Measurements from ENCODE around the gene TRAK1.

Gene TRAK1

DNA sequence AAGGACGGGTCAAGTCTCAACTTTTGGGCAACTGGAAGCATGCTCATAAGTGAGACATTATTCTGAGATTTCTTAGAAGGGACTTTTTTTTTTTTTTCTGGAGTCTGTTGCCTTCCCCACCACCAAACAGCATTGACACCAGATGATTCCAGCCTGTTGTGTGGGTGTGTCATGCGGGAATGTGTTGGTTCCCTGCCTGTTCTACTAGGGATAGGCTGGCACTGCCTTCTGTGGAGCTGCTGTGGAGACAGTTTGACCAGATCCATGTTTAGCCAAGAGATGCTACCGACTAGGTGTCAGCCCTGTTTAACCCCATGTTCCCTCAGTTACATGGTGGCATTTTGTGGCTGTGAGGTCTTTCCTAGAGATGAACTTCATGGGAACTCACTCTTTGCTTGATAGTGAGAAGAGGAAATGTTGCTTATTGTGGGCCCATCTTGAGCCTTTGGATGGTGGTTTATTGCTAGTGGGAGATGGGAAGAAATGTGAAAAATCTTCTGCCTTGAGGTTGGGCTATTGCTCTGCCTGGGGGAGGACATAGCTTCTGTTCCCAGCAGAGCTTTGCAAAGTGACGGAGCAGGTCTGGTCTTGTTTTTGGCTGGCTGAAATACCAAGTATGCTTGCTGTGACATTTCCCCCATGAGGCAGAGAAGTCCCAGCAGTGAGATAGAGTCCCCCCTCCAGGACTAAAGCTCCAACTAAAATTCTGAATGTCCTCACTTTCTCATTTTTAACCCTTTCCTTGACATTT lies 31.3 kb downstream of the TRAK1 start:
- no peak for DNase-seq (ENCODE audit: low read depth, low spot score)

DNA sequence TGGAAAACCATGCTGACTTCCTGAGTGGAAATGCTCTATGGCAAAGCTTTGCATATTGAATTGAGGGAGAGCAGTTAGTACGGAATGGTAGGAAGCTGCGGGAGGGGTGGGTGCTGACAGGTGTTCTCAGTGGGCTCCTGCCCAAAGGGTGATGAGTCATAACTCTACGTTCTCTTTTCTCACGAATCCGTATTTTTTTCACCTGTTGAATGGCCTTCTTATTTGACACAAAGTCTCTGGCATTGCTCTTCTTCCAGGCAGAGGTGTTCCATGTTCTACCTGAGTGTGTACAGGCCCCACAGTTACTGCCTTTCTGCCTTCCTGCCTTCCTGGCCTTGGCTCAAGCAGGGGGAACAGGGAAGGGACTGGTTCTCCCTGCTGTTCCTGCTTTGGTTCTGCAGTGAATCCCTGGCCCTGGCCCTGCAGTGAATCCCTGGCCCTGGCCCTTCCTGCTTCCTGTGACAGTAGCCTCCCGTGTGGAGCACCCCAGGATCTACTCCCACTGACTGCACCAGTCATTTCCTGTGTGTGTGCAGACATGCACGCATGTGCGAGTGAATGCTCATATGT lies 31.9 kb downstream of the TRAK1 start:
- no peak for DNase-seq (ENCODE audit: low read depth, low spot score)

DNA sequence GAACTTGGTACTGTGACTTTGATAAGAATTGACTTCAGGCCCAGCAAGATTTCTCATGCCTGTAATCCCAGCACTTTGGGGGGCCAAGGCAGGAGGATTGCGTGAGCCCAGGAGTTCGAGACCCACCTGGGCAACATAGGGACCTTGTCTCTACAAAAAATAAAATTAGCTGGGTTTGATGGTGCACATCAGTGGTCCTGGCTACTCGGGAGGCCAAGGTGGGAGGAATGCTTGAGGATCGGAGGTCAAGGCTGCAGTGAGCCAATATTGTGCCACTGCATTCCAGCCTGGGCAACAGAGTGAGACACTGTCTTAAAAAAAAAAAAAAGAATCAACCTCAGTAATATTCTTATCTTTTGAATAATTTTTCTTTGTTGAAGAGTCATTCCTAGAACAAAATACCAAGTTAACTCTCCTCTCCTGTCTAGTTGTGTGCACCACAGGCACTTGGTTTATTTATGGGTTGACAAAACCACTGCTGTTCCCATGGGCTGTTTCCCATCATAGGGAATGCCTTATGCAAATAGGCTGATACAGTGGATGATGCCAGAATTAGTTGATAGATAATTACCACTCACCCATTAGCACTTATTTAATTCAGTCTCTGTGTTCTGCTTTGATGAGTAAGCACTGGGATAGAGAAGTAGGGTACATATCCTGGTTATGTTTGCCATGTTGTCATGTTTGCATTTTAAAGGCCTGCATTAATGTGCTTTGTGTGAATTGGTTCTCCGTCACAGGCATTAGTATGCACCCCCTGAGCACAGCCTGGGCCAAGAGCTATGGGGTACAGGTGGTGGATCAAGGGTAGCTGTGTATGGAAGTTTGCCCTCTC lies 32.9 kb downstream of the TRAK1 start:
- no peak for DNase-seq (ENCODE audit: low read depth, low spot score)

DNA sequence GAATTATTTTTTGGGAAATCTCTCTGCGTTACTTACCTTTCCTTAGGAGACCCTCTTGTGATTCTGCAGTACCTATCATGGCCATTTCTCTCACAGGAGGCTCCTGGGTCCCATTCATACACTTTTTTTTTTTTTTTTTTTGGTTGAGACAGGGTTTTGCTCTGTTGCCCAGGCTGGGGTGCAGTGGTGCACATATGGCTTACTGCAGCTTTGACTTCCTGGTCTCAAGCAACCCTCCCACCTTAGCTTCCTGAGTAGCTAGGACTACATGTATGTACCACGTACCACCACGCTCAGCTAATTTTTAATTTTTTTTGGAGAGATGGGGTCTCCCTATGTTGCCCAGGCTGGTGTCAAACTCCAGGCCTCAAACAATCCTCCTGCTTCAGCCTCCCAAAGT lies 36.1 kb downstream of the TRAK1 start:
- no peak for DNase-seq (ENCODE audit: low read depth, low spot score)

DNA sequence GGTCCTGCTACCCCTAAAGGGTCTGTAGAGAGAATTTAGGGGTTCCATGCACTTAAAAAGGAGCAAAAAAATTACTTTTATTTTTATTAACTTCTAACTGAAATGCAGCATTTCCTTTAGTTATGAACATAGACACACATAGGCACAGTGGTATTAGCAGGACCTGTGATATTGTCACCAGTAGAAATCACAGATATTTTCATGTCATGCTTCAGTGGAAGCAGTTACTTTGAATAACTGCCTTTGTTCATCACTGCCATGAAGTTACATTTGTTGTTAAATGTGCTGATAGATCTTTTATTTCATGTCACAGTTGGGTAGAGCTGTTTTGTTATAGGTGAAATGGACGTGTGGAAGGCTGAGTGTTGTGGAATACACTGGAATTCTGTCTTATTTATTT lies 37.4 kb downstream of the TRAK1 start:
- DNase-seq (ENCODE audit: low read depth, low spot score): no peak

DNA sequence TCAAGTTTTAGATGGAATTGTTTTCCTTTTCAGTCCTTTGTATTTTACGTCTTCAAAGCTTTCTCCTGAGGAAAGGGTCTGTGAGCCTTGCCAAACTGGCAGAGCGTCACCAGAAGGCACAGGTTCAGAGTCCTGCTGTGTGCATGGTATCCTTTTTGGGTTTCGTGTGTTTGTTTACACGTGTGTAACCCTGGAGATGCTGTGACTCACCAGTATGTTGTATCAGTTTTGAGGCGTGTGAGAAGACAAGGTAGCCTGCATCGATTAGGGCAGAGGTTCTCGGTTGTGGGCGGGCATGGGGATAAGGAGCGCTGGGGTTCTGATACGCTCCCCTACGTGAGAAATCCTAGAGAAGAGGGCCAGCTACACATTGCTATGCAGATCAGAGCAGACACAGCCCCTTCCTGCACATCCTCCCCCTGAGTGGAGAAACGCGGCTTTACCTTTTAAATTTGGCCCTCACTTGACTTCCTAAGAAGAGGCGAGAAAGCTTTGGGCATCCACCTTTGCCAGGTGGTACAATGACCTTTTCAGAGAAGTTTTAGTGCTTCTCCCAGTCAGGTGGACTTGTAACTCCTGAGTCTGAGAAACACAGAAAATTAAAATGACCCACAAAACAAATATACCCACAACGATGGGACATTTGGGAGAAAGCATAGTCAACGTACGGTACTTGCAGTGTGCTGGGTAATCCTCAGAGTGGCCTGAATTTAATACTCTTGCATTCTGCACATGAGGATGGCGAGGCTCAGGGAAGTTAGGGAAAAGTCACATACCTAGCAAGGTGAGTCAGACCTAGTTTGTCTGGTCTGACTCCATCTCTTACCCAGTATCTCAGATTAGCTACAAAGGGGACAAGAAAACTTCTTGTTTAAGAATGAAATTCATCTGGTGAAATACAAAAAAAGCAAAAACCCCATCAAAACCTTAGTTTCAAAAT lies 38.1 kb downstream of the TRAK1 start:
- no peak for DNase-seq (ENCODE audit: low read depth, low spot score)

DNA sequence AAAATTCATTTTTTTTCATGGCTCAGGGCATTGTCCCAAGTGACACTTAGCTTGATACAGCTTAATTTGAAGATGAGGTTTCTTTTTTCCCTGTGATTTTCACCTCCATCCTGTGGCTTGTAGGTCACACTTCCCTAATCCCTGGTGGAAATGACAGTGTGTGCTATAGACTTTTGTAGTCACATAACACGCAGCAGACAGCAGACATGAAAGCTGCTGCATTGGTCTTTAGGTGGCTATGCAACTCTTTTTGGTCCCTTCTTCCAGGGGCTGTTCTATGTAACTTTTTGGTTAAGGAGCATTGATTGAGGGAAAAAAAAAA lies 38.8 kb downstream of the TRAK1 start:
- no peak for DNase-seq (ENCODE audit: low read depth, low spot score)

DNA sequence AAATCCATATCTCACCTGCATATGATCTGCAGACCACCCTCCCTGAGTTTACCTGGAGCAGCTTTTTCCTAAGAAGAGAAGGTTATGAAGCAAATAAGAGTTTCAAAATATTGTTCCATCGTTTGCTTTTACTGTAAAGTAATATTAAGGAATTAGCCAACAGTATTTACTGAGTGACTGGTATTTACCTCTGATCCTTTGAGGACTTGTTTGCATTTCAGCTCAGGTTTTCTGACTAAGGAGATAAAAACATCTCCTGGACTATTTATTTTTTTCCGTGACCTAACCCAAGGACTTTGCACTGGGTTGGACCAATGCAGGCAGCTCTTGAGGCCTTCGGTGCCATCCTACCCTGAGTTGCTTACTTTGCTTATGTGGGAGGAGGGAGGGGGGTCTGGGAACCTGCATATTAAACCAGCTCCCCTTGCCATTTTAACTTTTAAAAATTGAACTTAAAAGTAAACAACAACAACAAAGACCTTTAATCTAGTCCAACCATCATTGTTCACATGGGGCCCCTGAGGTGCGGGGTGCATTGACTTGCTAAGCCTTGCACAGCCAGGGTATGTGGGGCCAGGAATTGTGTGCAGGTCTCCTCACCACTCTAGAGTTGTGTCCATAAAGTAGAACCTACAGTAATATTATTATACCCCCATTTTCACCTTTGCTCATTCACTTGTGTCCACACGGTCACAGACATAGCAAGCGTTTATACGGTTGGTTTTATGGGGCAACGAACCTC lies 39.3 kb downstream of the TRAK1 start:
- DNase-seq (ENCODE audit: low read depth, low spot score): no peak

DNA sequence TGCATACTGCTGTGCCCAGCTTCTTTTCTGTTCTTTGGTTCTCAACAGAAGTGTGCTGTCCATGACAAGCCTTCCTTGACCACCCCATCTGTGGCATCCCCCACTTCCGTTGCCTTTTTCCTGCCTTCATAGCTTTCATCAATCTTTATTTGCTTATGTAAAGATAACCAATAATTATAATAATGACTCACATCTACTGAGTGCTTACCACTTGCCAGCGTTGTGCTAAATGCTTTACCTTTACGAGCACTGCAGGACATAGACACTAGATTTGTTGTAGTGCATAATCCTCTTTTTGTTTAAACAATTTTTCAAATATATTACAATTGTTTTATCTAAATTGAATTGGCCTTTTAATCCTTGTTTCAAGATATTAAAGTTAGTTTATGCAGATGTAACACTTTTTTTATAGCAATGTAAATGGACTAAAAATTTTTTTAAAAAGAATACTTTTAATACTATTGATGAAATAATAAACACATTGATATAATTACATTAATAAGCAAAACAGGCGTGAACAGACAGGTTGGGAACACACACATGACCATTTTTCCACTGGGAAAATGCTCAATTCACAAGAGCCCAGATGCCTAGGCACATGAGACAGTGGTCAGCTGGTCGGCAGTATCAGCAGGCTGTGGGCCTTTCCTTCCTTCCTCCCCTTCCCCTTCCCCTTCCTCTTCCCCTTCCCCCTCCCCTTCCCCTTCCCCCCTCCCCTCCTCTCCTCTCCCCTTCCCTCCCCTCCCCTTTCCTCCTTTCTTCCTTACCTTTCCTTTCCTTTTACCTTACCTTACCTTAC lies 42.5 kb downstream of the TRAK1 start:
- no peak for DNase-seq (ENCODE audit: low read depth, low spot score)

DNA sequence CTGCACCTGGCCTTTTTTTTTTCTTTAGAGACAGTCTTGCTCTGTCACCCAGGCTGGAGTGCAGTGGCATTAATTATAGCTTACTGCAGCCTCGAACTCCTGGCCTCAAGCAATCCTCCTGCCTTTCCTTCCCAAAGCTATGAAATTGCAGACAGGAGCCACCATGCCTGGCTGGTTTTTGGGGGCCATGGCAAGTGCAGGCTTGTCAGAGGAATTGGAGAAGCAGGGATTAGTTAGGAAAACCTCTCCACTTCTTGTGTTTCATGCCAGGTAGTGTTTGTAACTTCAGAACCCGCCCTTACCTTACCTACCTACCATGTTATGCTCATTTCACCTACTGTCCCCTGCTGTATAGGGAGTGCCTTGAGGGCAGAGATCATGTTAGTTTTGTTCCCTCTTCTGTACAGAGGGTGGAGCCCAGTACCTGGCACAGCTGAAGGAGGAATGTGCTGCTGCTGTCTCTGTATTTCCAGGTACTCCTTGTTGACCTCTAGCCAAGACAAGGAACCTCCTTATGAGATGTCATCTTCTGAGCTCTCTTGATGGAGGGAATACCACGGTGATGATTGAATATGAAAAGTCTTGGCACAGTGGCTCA lies 43.8 kb downstream of the TRAK1 start:
- no peak for DNase-seq (ENCODE audit: low read depth, low spot score)

DNA sequence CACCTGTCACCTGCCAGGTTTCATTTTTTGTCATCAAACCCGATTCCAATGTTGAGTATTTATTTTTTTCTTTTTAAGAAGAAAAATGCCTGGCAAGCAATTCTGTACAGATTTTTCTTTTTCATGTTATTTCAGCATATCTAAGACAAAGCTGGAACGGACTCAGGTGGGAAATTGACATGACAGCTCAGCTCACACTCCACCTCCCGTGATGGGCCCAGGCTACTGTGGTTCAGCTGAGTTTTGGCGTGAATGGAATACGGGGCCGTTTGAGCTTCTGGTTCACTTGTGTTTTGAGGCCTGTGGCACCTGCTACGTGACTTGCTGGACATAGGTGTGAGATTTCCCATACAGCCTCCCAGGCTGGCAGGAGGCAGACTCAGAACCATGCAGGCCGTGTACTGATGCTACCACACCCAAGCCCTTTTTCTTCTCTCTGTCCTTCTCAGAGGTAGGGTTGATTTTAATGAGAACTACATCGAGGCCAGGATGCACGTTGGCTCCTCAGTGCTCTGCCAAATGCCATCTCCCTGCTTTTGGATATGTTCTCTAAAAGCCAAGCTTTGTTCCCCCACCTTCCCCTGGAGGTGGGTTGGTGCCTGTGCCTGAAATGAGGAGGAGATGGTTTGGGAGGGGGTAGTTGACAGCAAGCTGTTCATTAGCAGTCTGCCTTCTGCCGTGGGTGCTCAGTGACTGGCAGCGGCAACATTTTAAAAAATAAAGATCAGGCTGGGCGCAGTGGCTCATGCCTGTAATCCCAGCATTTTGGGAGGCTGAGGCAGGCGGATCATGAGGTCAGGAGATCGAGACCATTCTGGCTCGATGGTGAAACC lies 48.7 kb downstream of the TRAK1 start:
- DNase-seq (ENCODE audit: low read depth, low spot score): no peak

DNA sequence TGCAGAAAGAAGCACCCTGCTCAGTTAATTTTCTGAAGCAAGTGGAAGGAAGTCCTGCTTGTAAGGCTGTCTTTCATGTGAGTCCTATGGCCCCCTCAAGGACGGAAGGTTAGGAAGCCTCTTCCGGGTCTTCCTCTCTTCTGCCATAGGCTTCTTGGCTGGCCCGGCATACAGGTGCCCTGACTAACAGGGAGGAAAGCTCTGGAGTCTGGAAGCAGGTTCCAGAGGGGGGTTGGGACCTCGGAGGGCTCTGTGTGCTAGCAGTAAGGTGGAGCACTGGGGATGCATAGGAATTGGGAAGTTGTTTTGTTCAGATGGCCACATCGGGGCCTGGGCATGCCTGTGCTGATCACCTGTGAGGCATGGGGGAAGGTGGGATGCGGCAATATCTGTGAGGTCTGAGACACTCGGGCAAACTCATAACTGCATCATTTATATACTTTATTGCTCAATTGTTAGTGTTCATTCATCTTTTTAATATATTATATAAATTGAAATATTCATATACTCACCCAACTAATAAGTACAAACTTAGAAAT lies 49.6 kb downstream of the TRAK1 start:
- DNase-seq (ENCODE audit: low read depth, low spot score): no peak

DNA sequence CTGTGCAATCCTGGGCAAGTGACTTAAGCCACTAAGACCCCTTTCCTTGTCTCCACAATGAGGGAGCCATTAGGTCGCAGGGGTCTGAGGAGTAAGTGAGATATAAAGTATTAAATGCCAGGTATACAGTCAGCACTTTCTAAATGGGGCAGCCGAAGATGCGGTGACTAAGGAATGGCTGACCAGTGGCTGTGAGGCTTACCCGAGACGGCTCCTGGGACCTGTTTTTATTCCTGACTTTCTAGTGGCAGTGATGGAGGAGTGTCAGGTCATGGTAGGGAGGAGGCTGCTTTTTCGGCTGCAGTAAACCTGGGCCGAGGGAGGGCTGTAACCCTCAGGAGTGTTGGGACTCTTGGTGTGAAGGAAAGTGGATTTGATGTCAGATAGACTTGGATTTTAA lies 52.3 kb downstream of the TRAK1 start:
- no peak for DNase-seq (ENCODE audit: low read depth, low spot score)

DNA sequence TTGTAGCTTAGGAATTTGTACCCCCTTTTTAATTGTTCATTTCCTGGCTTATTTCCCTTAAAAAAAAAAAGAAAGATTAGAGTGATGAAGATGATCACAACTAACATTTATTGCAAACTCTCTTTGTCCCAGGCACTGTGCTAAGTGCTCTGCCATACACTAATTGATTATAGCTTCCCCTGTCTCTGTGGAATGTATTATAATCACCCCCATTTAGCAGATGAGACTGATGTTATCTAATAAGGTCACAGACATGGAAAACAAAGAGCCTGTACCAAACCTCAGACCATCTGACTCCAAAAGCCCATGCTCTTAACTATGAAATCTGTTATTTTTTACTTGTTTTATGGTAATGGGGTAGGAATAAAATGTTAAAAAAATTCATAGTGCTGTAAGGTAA lies 53.1 kb downstream of the TRAK1 start:
- DNase-seq (ENCODE audit: low read depth, low spot score): no peak

DNA sequence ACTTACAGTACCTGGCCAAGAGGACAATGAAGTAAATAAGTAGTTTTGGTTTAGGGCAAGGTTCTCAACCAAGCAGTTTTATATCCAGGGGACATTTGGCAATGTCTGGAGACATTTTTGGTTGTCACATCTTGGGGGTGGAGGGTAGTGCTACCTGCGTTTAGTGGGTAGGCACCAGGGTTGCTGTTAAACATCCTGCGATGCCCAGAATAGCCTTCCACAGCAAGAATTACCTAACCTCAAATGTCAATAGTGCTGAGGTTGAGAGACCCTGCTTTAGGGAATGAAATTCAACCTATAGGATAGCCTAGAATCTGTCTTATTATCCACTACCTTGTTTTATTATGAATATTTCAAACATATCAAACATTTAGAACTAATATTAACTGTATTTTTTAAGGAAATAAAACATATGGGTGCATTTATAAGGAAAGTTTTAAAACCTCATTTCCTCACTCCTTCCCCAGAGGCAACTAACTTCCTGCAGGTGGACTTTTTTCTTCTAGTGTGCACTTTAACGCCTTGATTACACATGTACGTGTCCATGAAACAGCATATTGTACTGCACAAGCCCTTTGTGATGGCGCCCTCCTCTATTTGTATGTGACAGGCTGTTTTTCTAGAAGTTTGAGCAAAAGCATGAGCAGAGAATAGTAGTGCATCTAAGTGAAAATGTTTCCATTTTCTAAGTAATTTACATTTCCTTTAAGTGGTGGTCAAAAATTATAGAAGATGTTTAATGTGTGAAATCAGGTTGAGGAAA lies 57.1 kb downstream of the TRAK1 start:
- no peak for DNase-seq (ENCODE audit: low read depth, low spot score)

DNA sequence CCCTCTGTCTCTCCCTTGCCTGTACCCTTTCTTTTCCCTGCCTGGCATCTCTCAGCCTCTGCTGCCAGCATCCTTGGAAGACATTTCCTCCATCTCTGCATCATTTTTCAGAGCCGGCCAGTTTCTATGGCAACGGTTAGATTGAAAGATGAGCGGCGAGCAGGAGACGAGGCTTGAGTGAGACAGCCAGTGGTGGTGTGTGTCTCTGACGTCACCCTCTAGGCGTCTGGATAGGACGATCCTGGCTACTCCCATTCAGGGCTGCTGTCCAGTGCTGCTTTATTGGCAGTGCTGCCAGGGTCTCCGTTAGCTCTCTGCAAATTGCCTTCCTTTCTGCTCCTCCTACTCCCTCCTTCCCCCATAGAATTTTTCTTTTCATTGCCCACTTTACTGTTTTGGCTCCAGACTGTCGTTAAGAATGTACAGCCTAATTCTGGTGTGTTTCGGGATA lies 57.9 kb downstream of the TRAK1 start:
- DNase-seq (ENCODE audit: low read depth, low spot score): no peak

DNA sequence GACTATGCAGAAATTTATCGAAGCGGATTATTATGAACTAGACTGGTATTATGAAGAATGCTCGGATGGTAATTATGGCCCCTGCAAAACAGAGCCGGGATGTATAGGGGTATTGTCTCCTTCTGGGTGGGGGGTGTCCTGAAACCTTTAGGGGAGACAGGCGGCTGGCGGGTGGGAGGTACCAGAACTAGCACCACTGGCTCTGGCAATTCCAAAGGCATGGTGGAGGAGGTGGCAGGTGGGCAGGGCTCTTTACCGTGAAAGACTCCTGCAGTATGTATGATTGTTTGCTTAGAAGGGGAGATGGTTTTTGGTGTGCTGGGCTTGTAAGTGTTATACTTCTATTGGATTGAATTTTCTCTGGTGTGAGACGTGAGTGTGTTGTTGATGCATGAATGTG lies 58.4 kb downstream of the TRAK1 start:
- no peak for DNase-seq (ENCODE audit: low read depth, low spot score)

DNA sequence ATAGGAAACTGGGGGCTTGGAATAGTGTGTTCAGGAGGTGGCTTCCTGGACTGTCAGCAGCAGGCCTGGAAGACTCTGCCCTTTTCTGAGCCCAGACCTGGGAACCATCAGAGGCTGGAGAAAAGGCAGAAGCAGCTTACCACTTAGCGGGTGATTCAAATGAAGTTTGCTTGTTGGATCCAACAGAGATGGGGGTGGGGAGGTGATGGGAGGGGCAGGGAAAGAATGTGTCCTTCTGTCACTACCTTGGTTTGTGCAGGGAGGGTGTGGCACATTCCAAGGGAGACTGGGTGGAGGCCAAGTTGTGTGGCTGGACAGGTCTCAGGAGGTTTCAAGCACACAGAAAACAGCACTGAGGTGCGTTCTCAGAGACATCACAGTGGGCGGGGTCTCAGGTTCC lies 58.8 kb downstream of the TRAK1 start:
- DNase-seq (ENCODE audit: low read depth, low spot score): no peak
